Lung microvascular endothelial cell (primary cell): ENCODE measurements around the gene HSPB6. TPM values are rescaled to one million over a fixed set of nuclear protein-coding genes. Genes with fewer than 3 reads are reported as not detected.
"Not testable (repeated sequence)": the region's sequence is repeated elsewhere in the genome, so short reads cannot be mapped to it uniquely, and the experiment has no call there.

ENCODE experiments used
- DNase-seq, 2 donors: peaks; one replicate each; pipeline versions ENCODE4 v3.0.0 to v3.0.0-alpha.2; 2010; ENCODE audit warnings: low read depth in 2 of 2
- total RNA-seq: library from RNA; depleted of rRNA; stranded (reverse); fragments of >200 nt; gene quantifications from 2 replicates; pipeline ENCODE4 v1.2.1, GENCODE V29; 2014

The HSPB6 gene
- total RNA-seq, 1 donor from 2014 or later, result 0.20 TPM

GRCh38 chr19:35786299-35787160 lies 29.7 kb upstream of the HSPB6 start:
- DNase-seq, result no peak

GRCh38 chr19:35785339-35785627 lies 28.5 kb upstream of the HSPB6 start:
- DNase-seq, result no peak

- no peak for DNase-seq
These were observed 27.9 kb upstream of the HSPB6 start for GRCh38 chr19:35784503-35785338.

GRCh38 chr19:35783469-35784434 lies 26.9 kb upstream of the HSPB6 start:
- no peak for DNase-seq

- DNase-seq, result no peak
These were observed 25.8 kb upstream of the HSPB6 start for GRCh38 chr19:35782589-35782988.

- DNase-seq, result no peak
These were observed 24.8 kb upstream of the HSPB6 start for GRCh38 chr19:35781650-35782049.

GRCh38 chr19:35780717-35781116 lies 23.9 kb upstream of the HSPB6 start:
- DNase-seq, result no peak

GRCh38 chr19:35780058-35780457 lies 23.2 kb upstream of the HSPB6 start:
- no peak for DNase-seq

- DNase-seq, result no peak
These were observed 22.2 kb upstream of the HSPB6 start for GRCh38 chr19:35779033-35779432.

- DNase-seq, result no peak
These were observed 21.1 kb upstream of the HSPB6 start for GRCh38 chr19:35777961-35778360.

- DNase-seq, result no peak
These were observed 20.4 kb upstream of the HSPB6 start for GRCh38 chr19:35777086-35777841.

- DNase-seq, result no peak
These were observed 19.4 kb upstream of the HSPB6 start for GRCh38 chr19:35776102-35776788.

- peak; percentile 94 to 97 for DNase-seq
These were observed 18.7 kb upstream of the HSPB6 start, which contains the start of gene ARHGAP33 for GRCh38 chr19:35775298-35776101. Gene ARHGAP33 (plus strand): TSS chr19:35775564. CDS start chr19:35775659, 95 bp downstream.

- no peak for DNase-seq
These were observed 18.1 kb upstream of the HSPB6 start for GRCh38 chr19:35775046-35775297.

- no peak for DNase-seq
These were observed 17.6 kb upstream of the HSPB6 start for GRCh38 chr19:35774274-35775045.

GRCh38 chr19:35773020-35773806 lies 16.4 kb upstream of the HSPB6 start:
- no peak for DNase-seq

GRCh38 chr19:35772362-35772761 lies 15.5 kb upstream of the HSPB6 start:
- not testable (repeated sequence) for DNase-seq

GRCh38 chr19:35768082-35768421 lies 11.2 kb upstream of the HSPB6 start:
- DNase-seq, result no peak
